Neural progenitor cell (in vitro differentiated cells): ENCODE results near the gene TSPEAR. TPM values are rescaled to one million over a fixed set of nuclear protein-coding genes. Genes with fewer than 3 reads are reported as not detected.

ENCODE experiments used
- DNase-seq: peaks from one replicate; pipeline ENCODE4 v3.0.0-alpha.2; 2016; ENCODE audit warnings: low spot score
- H2AFZ ChIP-seq: fragments of 200-600 bp; sonication (generic); replicated peaks from 2 replicates; pipeline ENCODE4 v1.6.1; 2016; ENCODE audit warnings: antibody characterized with exemption
- H3F3A ChIP-seq: fragments of 200-600 bp; sonication (generic); 2 replicates; pipeline ENCODE4 v1.6.1; 2016; ENCODE audit warnings: antibody characterized with exemption, low read depth
- H3K27ac ChIP-seq: fragments of 200-600 bp; sonication (generic); 2 replicates; pipeline ENCODE4 v1.5.1; 2016; ENCODE audit warnings: mild to moderate bottlenecking
- H3K27me3 ChIP-seq: fragments of 200-600 bp; sonication (generic); 2 replicates; pipeline ENCODE4 v1.6.1; 2016; ENCODE audit warnings: mild to moderate bottlenecking, moderate library complexity
- H3K36me3 ChIP-seq: fragments of 200-600 bp; sonication (generic); 2 replicates; pipeline ENCODE4 v1.5.1; 2016
- H3K4me1 ChIP-seq: fragments of 200-600 bp; sonication (generic); 2 replicates; pipeline ENCODE4 v1.6.1; 2016; ENCODE audit warnings: mixed run types
- H3K4me2 ChIP-seq: fragments of 200-600 bp; sonication (generic); 2 replicates; pipeline ENCODE4 v1.6.1; 2016
- H3K4me3 ChIP-seq: fragments of 200-600 bp; sonication (generic); 2 replicates; pipeline ENCODE4 v1.5.1; 2016
- H3K79me2 ChIP-seq: fragments of 200-600 bp; sonication (generic); 2 replicates; pipeline ENCODE4 v1.6.1; 2016; ENCODE audit warnings: low read depth
- H3K9ac ChIP-seq: fragments of 200-600 bp; sonication (generic); 2 replicates; pipeline ENCODE4 v1.6.1; 2016
- H3K9me3 ChIP-seq: fragments of 200-600 bp; sonication (generic); 2 replicates; pipeline ENCODE4 v1.5.1; 2016; ENCODE audit warnings: low read depth
- H4K20me1 ChIP-seq: fragments of 200-600 bp; sonication (generic); 2 replicates; pipeline ENCODE4 v1.6.1; 2016; ENCODE audit warnings: low read depth
- H3K27ac Mint-ChIP-seq: 3 replicates; pipeline ENCODE4 v1.8.0; 2021; ENCODE audit warnings: mixed read lengths
- H3K27me3 Mint-ChIP-seq: 2 replicates; pipeline ENCODE4 v1.8.0; 2022; ENCODE audit warnings: low read depth, mild to moderate bottlenecking, inconsistent platforms, moderate library complexity, mixed read lengths; ENCODE audit not compliant: insufficient read depth
- H3K36me3 Mint-ChIP-seq: 3 replicates; pipeline ENCODE4 v1.8.0; 2021; ENCODE audit warnings: mixed read lengths
- H3K4me1 Mint-ChIP-seq: 3 replicates; pipeline ENCODE4 v1.8.0; 2021; ENCODE audit warnings: mixed read lengths
- H3K4me3 Mint-ChIP-seq: 3 replicates; pipeline ENCODE4 v1.8.0; 2021; ENCODE audit warnings: mild to moderate bottlenecking, moderate library complexity, mixed read lengths
- H3K9me3 Mint-ChIP-seq: 3 replicates; pipeline ENCODE4 v1.8.0; 2020; ENCODE audit warnings: mixed read lengths
- EZH2 ChIP-seq: fragments of 200-600 bp; sonication (generic); IDR thresholded peaks from 2 replicates; pipeline ENCODE4 v1.6.1; 2017; ENCODE audit warnings: antibody characterized with exemption, mild to moderate bottlenecking, moderate library complexity
- EZH2phosphoT487 ChIP-seq: fragments of 200-600 bp; sonication (generic); IDR thresholded peaks from 2 replicates; pipeline ENCODE4 v1.6.1; 2017; ENCODE audit warnings: antibody characterized with exemption
- total RNA-seq: library from RNA; depleted of rRNA; stranded (reverse); fragments of >200 nt; gene quantifications from 2 replicates; pipeline ENCODE4 v1.2.3, GENCODE V29; 2015; ENCODE audit warnings: low replicate concordance
- TF ChIP-seq, protein P1 (sequence below): fragments of 200-600 bp; sonication (generic); IDR thresholded peaks from 2 replicates; pipeline ENCODE4 v1.5.1; 2017; ENCODE audit warnings: antibody characterized with exemption, mild to moderate bottlenecking

TSPEAR gene
- total RNA-seq, 1 donor from 2014 or later: not detected

DNA sequence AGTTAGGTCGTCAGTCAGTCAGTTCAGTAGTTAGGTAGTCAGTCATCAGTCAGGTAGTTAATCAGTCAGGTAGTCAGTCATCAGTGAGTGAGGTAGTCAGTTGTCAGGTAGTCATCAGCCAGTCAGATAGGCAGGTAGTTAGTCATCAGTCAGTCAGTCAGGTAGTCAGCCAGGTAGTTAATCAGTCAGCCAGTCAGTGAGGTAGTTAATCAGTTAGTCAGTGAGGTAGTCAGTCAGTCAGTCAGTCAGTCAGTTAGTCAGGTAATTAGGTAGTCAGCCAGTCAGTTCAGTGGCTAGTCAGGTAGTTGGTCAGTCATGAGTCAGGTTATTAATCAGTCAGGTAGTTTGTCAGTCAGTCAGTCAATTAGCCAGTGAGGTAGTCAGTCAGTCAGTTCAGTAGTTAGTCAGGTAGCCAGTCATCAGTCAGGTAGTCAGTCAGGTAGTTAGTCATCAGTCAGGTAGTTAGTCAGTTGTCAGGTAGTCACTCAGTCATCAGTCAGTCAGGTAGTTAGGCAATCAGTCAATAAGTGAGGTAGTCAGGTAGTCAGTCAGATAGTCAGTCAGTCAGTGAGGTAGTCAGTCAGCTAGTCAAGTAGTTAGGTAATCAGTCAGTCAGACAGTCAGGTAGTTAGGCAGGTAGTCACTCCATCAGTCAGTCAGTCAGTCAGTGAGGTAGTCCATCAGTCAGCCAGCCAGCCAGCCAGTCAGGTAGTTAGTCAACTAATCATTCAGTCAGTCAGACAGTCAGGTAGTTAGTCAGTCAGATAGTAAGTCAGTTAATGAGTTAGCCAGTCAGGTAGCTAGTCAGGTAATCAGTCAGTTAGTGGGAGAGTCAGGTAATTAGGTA is 187.6 kb downstream of the TSPEAR start:
- Mint-ChIP-seq H3K36me3 (no peaks in the 10 kb centered on the region), H3K4me1 (no peaks in the 10 kb centered on the region), H3K27ac (no peak overlapping the region), H3K27me3 (peaks cover under 1% of the 10 kb centered on the region), H3K4me3 (no peak overlapping the region), H3K9me3 (peaks cover 4% of the 10 kb centered on the region)
- TF ChIP-seq EZH2phosphoT487 (no peak), EZH2 (no peak)
- TF ChIP-seq, protein P1, sequence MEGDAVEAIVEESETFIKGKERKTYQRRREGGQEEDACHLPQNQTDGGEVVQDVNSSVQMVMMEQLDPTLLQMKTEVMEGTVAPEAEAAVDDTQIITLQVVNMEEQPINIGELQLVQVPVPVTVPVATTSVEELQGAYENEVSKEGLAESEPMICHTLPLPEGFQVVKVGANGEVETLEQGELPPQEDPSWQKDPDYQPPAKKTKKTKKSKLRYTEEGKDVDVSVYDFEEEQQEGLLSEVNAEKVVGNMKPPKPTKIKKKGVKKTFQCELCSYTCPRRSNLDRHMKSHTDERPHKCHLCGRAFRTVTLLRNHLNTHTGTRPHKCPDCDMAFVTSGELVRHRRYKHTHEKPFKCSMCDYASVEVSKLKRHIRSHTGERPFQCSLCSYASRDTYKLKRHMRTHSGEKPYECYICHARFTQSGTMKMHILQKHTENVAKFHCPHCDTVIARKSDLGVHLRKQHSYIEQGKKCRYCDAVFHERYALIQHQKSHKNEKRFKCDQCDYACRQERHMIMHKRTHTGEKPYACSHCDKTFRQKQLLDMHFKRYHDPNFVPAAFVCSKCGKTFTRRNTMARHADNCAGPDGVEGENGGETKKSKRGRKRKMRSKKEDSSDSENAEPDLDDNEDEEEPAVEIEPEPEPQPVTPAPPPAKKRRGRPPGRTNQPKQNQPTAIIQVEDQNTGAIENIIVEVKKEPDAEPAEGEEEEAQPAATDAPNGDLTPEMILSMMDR: no peak
- no peaks in the 10 kb centered on the region for H3F3A ChIP-seq
- H3K9ac ChIP-seq: no peak overlapping the region
- H3K27ac ChIP-seq: no peak overlapping the region
- no peak overlapping the region for H3K4me2 ChIP-seq
- no peaks in the 10 kb centered on the region for H3K4me1 ChIP-seq
- H2AFZ ChIP-seq: no peak overlapping the region
- no peaks in the 10 kb centered on the region for H3K79me2 ChIP-seq
- no peaks in the 10 kb centered on the region for H3K36me3 ChIP-seq
- no peaks in the 10 kb centered on the region for H4K20me1 ChIP-seq
- no peak for DNase-seq
- no peaks in the 10 kb centered on the region for H3K9me3 ChIP-seq
- no peaks in the 10 kb centered on the region for H3K27me3 ChIP-seq
- no peak overlapping the region for H3K4me3 ChIP-seq

DNA sequence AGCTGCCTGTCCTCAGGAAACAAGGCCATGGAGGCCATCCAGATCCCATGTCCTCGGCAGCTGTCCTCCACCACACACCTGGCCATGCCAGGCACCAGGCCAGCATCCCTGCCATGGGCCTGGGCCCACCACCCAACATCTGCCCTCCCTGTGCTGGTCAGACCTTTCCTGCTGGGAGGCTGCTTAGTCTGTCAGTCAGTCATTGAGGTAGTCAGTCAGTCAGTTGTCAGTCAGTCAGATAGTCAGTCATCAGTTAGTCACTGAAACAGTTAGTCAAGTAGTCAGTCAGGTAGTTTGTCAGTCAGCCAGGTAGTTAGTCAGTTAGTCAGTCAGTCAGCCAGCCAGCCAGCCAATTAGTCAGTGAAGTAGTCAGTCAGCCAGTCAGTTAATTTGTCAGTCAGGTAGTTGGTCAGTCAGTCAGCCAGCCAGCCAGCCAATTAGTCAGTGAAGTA is 188.6 kb downstream of the TSPEAR start:
- TF ChIP-seq EZH2phosphoT487 (no peak), EZH2 (no peak)
- TF ChIP-seq, protein P1: no peak
- H3K27me3 ChIP-seq: no peaks in the 10 kb centered on the region

DNA sequence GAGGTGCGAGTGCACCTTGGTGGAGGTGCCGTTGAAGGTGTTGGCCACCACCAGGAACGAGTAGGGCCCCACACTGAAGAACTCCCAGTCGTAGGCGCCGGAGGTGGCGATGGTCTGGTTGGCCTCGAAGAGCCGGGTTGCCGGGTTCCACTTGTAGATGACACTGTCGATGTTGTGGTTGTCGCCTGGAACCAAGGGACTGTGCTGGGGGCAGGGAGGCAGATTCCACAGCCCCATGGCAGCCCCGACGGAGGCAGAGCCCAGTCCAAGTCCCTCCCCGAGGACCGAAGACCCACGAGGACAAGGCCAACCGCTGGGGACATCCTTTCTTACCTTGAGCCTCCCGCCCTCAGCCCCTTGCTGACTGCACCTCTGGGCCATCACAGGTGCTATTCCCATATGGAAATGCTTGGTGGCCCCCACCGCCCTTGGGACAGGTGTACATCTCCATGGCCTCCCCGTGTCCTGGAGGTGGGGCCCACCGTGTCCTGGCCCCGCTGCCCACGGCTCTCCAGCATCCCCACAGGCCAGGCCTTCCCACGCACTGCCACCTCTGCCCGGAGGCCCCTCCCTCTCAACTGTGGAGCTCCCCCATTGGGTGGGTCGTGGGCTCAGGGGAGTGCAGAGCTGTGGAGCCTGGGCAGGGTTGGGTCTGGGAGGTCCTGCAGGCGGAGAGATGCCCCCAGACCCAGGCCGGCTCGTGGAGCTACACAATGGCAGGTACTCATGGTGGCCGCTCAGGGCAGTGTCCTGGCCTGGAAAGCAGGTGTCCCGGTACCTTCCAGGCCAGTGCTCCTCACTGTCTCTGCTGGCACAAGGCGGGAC is 189.2 kb downstream of the TSPEAR start:
- no peak for TF ChIP-seq EZH2phosphoT487
- TF ChIP-seq, protein P1: no peak
- no peak for TF ChIP-seq EZH2
- Mint-ChIP-seq H3K4me1 (no peaks in the 10 kb centered on the region), H3K4me3 (no peak overlapping the region), H3K27ac (no peak overlapping the region), H3K27me3 (no peaks in the 10 kb centered on the region), H3K9me3 (peaks cover 6% of the 10 kb centered on the region), H3K36me3 (no peaks in the 10 kb centered on the region)
- Histone ChIP-seq H3K9ac (no peak overlapping the region), H3K4me3 (no peak overlapping the region), H3K27ac (no peak overlapping the region), H3K36me3 (no peaks in the 10 kb centered on the region), H4K20me1 (no peaks in the 10 kb centered on the region), H3K4me2 (no peak overlapping the region), H3F3A (no peaks in the 10 kb centered on the region), H2AFZ (no peak overlapping the region), H3K27me3 (no peaks in the 10 kb centered on the region), H3K4me1 (no peaks in the 10 kb centered on the region), H3K79me2 (no peaks in the 10 kb centered on the region), H3K9me3 (no peaks in the 10 kb centered on the region)
- DNase-seq: no peak

More for the DNA sequence above, 188.6 kb downstream of the TSPEAR start:
- Histone ChIP-seq H3K4me3 (no peak overlapping the region), H3K9me3 (no peaks in the 10 kb centered on the region), H2AFZ (no peak overlapping the region), H3K9ac (no peak overlapping the region), H3K79me2 (no peaks in the 10 kb centered on the region), H3K36me3 (no peaks in the 10 kb centered on the region), H3K27ac (no peak overlapping the region), H3K4me1 (no peaks in the 10 kb centered on the region), H4K20me1 (no peaks in the 10 kb centered on the region), H3F3A (no peaks in the 10 kb centered on the region), H3K4me2 (no peak overlapping the region)
- no peak for DNase-seq
- no peaks in the 10 kb centered on the region for H3K27me3 Mint-ChIP-seq
- H3K36me3 Mint-ChIP-seq: no peaks in the 10 kb centered on the region
- H3K4me1 Mint-ChIP-seq: no peaks in the 10 kb centered on the region
- no peak overlapping the region for H3K4me3 Mint-ChIP-seq
- peaks cover 4% of the 10 kb centered on the region for H3K9me3 Mint-ChIP-seq
- no peak overlapping the region for H3K27ac Mint-ChIP-seq
